ENCODE results near the gene PRM3. TPM values are rescaled to one million over a fixed set of nuclear protein-coding genes. Genes with fewer than 3 reads are reported as not detected.
A peak's percentile ranks its signal among the peaks of the same experiment; 100 is the strongest.

PRM3 gene
- polyA plus RNA-seq, 1 donor (not counting 4 experiments of a cell fraction or from before 2014, with no cell fraction given), result not detected

DNA sequence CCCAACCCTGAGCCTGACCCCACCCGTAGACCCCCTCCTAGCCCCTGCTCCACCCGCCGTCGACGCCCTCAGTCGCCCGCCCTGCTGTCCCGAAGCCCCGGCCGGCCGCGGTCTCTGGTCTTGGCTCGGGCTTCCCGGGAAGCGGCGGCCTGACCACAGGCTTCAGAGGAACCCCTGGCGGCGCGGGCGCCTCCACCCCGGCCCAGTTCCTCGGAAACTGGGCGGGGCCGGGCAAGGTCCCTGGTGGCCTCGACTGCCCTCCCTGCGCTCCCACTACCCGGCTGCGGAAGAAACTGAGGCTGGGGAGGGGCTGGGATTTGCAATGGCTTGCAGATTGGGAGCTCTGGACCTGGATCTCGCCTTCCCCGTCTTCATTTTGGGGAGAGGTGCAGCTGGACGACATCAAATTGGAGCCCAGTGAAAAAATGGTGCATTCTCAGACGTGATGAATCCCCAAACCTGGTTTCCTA lies 16.7 kb downstream of the PRM3 start:
- Histone ChIP-seq H3K4me1 (ENCODE audit: control insufficient read depth, extremely low read depth, insufficient read depth, low read length) (peaks cover 20% of the 10 kb centered on the region), H3K9ac (ENCODE audit: control insufficient read depth, extremely low read depth, insufficient read depth, low read length) (peak overlapping the region; percentile 90), H3K36me3 (ENCODE audit: control insufficient read depth in 2 of 2, extremely low read depth in 1 of 2, insufficient read depth in 2 of 2, low read length in 2 of 2) (no peaks in the 10 kb centered on the region), H3K9me1 (ENCODE audit: control insufficient read depth, extremely low read depth, insufficient read depth, low read length) (no peaks in the 10 kb centered on the region), H3K79me2 (ENCODE audit: control insufficient read depth, insufficient read depth, low read length) (peaks cover 19% of the 10 kb centered on the region), H3K27me3 (ENCODE audit: control insufficient read depth, extremely low read depth, insufficient read depth, low read length) (peaks cover 5% of the 10 kb centered on the region), H3K4me2 (ENCODE audit: control insufficient read depth, extremely low read depth, insufficient read depth, low read depth, low read length) (peak overlapping the region; percentile 75), H3K27ac (ENCODE audit: control insufficient read depth, insufficient read depth, low read length) (peak overlapping the region; percentile 76), H3K4me3 (ENCODE audit: control insufficient read depth in 2 of 3, extremely low read depth in 1 of 3, insufficient read depth in 2 of 3, low read depth in 1 of 3, low read length in 3 of 3) (peak overlapping the region; percentile 70 to 88 (median 79)), H2AFZ (ENCODE audit: control insufficient read depth, low read length) (peak overlapping the region; percentile 86), H3K9me3 (ENCODE audit: control insufficient read depth, low read depth, low read length) (no peaks in the 10 kb centered on the region), H4K20me1 (ENCODE audit: control insufficient read depth, extremely low read depth, insufficient read depth, low read length) (no peaks in the 10 kb centered on the region)
- TF ChIP-seq EZH2 (IDR thresholded peaks at IDR 0.05; ENCODE audit: low read length), result no peak
- TF ChIP-seq, protein P1, sequence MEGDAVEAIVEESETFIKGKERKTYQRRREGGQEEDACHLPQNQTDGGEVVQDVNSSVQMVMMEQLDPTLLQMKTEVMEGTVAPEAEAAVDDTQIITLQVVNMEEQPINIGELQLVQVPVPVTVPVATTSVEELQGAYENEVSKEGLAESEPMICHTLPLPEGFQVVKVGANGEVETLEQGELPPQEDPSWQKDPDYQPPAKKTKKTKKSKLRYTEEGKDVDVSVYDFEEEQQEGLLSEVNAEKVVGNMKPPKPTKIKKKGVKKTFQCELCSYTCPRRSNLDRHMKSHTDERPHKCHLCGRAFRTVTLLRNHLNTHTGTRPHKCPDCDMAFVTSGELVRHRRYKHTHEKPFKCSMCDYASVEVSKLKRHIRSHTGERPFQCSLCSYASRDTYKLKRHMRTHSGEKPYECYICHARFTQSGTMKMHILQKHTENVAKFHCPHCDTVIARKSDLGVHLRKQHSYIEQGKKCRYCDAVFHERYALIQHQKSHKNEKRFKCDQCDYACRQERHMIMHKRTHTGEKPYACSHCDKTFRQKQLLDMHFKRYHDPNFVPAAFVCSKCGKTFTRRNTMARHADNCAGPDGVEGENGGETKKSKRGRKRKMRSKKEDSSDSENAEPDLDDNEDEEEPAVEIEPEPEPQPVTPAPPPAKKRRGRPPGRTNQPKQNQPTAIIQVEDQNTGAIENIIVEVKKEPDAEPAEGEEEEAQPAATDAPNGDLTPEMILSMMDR (optimal IDR thresholded peaks at IDR 0.05 in 1 of 3, IDR thresholded peaks at IDR 0.05 in 1 of 3, conservative IDR thresholded peaks at IDR 0.05 in 1 of 3; ENCODE audit: extremely low read depth in 1 of 3, insufficient read depth in 2 of 3, low read length in 3 of 3), result no peak
- FAIRE-seq, result no peak
- dilution Hi-C loops (cut with MboI; ENCODE audit: extremely low pct_ligation_motif_present, low sequenced_read_pairs), result no loop called here
- DNase-seq (ENCODE audit: low read depth, low spot score), result no peak

DNA sequence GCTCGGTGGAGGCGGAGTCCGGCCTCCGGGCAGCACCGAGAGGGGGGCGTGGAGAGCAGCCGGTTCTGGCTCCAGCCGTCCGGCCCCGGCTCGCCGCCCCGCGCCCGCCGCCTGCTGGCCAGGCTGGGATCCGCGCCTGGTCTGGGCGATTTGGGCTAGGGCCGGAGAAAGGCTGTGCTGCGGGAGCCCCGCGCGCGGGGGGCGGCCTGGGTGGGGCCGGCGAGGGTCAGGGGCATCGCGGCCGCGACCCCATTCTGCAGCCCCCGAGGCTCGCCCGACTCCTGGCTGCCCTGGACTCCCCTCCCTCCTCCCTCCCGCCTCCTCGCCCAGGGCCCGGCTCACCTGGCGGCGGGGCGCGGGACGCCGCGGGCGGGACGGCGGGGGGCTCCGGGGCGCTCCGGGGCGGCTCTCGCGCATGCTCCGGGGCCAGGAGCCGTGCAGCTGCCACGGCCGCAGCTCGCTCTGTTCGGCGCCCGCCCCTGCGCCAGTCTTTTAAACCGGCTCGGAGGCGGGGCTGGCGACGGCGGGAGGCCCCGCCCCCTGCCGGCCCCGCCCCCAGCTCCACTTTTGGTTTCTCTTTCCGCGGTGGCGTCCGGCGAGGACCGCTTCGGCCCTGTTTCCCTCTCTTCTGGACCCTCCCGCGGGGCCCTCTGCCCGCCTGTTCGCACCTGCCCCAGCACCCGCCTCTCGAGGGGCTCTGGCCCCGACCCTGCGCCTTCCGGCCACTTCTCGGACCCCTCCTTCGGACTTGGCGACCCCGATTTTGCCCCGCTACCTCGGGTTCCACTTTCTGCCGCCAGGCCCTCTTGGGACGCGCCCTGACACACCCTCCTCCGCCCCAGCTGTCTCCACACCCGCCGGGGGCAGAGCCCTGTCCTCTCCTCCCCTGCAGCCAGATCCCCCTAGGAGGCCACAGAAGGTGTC lies 17.4 kb downstream of the PRM3 start, which contains the start of gene SOCS1:
Gene SOCS1 (minus strand): TSS at position 468 of the 924 bp plus-strand sequence. CDS start 726 bp downstream, outside the sequence.
- peak within 1 kb of the TSS; percentile 85 for H3K4me2 ChIP-seq (ENCODE audit: control insufficient read depth, extremely low read depth, insufficient read depth, low read depth, low read length)
- FAIRE-seq, result no peak
- TF ChIP-seq EZH2 (IDR thresholded peaks at IDR 0.05; ENCODE audit: low read length), result no peak
- TF ChIP-seq, protein P1 (optimal IDR thresholded peaks at IDR 0.05 in 1 of 3, IDR thresholded peaks at IDR 0.05 in 1 of 3, conservative IDR thresholded peaks at IDR 0.05 in 1 of 3; ENCODE audit: extremely low read depth in 1 of 3, insufficient read depth in 2 of 3, low read length in 3 of 3), result peak; percentile 46 to 79 (median 66)
- no peaks in the 10 kb centered on the region for H3K36me3 ChIP-seq (ENCODE audit: control insufficient read depth in 2 of 2, extremely low read depth in 1 of 2, insufficient read depth in 2 of 2, low read length in 2 of 2)
- peak within 1 kb of the TSS; percentile 70 to 88 (median 79) for H3K4me3 ChIP-seq (ENCODE audit: control insufficient read depth in 2 of 3, extremely low read depth in 1 of 3, insufficient read depth in 2 of 3, low read depth in 1 of 3, low read length in 3 of 3)
- no peaks in the 10 kb centered on the region for H3K9me1 ChIP-seq (ENCODE audit: control insufficient read depth, extremely low read depth, insufficient read depth, low read length)
- dilution Hi-C loops (cut with MboI; ENCODE audit: extremely low pct_ligation_motif_present, low sequenced_read_pairs), result no loop called here
- H3K9ac ChIP-seq (ENCODE audit: control insufficient read depth, extremely low read depth, insufficient read depth, low read length), result peak within 1 kb of the TSS; percentile 90
- DNase-seq (ENCODE audit: low read depth, low spot score), result peak; percentile 15
- H3K4me1 ChIP-seq (ENCODE audit: control insufficient read depth, extremely low read depth, insufficient read depth, low read length), result peaks cover 20% of the 10 kb centered on the region
- H3K9me3 ChIP-seq (ENCODE audit: control insufficient read depth, low read depth, low read length), result no peaks in the 10 kb centered on the region
- peaks cover 19% of the 10 kb centered on the region for H3K79me2 ChIP-seq (ENCODE audit: control insufficient read depth, insufficient read depth, low read length)
- no peaks in the 10 kb centered on the region for H4K20me1 ChIP-seq (ENCODE audit: control insufficient read depth, extremely low read depth, insufficient read depth, low read length)
- H3K27ac ChIP-seq (ENCODE audit: control insufficient read depth, insufficient read depth, low read length), result peak within 1 kb of the TSS; percentile 76
- H2AFZ ChIP-seq (ENCODE audit: control insufficient read depth, low read length), result peak within 1 kb of the TSS; percentile 86
- peaks cover 5% of the 10 kb centered on the region for H3K27me3 ChIP-seq (ENCODE audit: control insufficient read depth, extremely low read depth, insufficient read depth, low read length)

Measured in keratinocyte (primary cell).